GM18867 (cell line): ENCODE results near the gene PYDC1.
"Not testable (repeated sequence)": the region's sequence is repeated elsewhere in the genome, so short reads cannot be mapped to it uniquely, and the experiment has no call there.

Experiments used
- ATAC-seq: cut with Tn5 transposase; IDR thresholded peaks from one replicate; pipeline ENCODE4 v1.9.1; 2021; ENCODE audit warnings: mild to moderate bottlenecking, moderate library complexity; ENCODE audit not compliant: unreplicated experiment

Gene PYDC1

DNA sequence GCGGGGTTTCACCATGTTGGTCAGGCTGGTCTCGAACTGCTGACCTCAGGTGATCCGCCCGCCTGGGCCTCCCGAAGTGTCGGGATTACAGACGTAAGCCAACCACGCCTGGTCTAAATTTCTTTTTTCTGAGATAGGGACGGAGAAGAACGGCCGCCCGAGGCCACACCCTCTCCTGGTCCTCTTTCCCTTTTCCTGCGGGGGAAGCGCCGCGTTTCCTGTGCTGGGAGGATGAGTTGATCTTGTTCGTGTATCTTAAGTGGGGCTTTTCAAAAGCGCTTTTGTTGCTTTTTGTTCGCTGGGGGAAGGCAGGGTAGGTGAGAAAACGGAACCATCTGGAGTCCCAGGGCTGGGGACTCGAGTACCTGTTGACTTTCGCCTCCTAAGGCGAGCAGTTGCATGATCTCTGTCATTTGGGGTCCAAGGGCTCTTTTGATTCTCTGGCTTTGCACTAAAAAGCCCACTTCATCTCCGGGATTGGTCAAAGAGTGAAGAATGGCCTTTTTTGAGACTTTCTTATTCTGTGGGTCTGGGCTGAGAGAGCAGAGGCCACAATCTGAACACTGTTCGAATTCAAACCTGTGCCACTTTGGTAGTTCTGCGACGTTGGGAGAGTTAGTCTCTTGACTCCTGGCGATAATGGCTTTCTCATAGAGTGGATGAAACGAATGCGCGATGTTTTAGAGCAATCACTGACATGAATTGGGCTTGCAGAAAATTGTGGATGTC, 35.7 kb downstream of the PYDC1 start:
- ATAC-seq: no peak

GRCh38 chr16:31179747-31180459, 37.0 kb downstream of the PYDC1 start, which contains the start of gene FUS:
Gene FUS (plus strand): TSS chr16:31180139. CDS start chr16:31180215, 76 bp downstream.
- peak; percentile 60 for ATAC-seq

GRCh38 chr16:31179219-31179746, 37.7 kb downstream of the PYDC1 start:
- peak; percentile 1 for ATAC-seq

DNA sequence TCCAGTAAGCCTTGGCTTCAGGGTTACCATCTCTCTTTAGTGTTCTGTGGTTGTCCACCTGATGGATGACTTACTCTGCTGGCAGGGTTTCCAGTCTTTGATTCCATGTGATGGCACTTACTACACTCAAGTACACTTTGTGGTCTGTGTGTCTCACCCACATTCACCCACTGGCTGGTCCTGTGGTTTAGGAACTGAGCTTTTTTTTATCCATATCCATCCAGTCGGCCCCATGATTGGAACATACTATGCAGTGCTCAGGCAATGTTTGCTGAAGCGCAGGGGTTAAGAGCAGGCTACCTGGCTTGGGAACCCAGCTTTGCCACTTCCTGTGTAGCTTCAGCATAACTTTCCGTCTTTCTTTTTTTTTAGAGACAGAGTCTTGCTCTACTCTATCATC, 39.8 kb downstream of the PYDC1 start:
- ATAC-seq: no peak

GRCh38 chr16:31170048-31170447, 46.9 kb downstream of the PYDC1 start:
- not testable (repeated sequence) for ATAC-seq

DNA sequence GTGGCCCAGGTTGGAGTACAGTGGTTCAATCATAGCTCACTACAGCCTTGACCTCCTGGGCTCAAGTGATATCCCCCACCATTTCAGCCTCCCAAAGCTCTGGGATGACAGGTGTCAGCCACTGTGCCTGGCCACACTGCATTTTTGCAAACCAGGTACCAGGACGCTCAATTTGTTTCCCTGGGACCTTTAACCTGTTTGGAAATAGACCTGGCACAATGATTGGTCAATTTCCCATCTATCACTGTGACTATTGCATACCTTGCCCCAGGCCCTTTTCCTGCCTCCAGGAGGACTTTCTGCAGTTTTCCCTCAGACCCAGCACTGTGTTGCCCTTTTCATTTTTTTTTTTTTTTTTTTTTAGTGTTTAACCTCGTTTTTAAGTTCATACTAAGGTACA, 48.1 kb downstream of the PYDC1 start:
- no peak for ATAC-seq

- no peak for ATAC-seq
Observed at GRCh38 chr16:31167315-31167714, 49.6 kb downstream of the PYDC1 start.
